A549 (cell line): ENCODE measurements around the gene NEK11.

ENCODE experiments used
- CEBPB ChIP-seq, 2 experiments: fragments of >200 bp in 1 of 2; sonication (Bioruptor Twin) in 1 of 2; formaldehyde crosslinking in 1 of 2; IDR thresholded peaks; 2 replicates each; pipeline ENCODE4 v1.6.1; 2012 to 2016
- CTCF ChIP-seq: fragments of >200 bp; sonication (Bioruptor Twin); formaldehyde crosslinking; IDR thresholded peaks from 3 replicates; pipeline ENCODE4 v1.5.1; 2016
- EP300 ChIP-seq, 2 experiments: fragments of >200 bp; sonication (Bioruptor Twin); formaldehyde crosslinking; IDR thresholded peaks; 2 replicates in 1 of 2; 3 replicates in 1 of 2; pipeline ENCODE4 v1.6.1; 2016 to 2017
- ESRRA ChIP-seq: fragments of 150-350 bp; IDR thresholded peaks from 2 replicates; pipeline ENCODE4 v1.6.1; 2014; ENCODE audit warnings: mild to moderate bottlenecking, low read length, borderline replicate concordance
- HES2 ChIP-seq: fragments of >200 bp; sonication (Bioruptor Twin); formaldehyde crosslinking; IDR thresholded peaks from 2 replicates; pipeline ENCODE4 v1.6.1; 2016
- MAZ ChIP-seq: fragments of 150-350 bp; IDR thresholded peaks from 2 replicates; pipeline ENCODE4 v1.6.1; 2014; ENCODE audit warnings: antibody characterized with exemption, low read depth, low read length, borderline replicate concordance
- NPAS2 ChIP-seq: fragments of 250-450 bp; sonication (Bioruptor Pico); IDR thresholded peaks from 2 replicates; pipeline ENCODE4 v1.8.0; 2022; ENCODE audit warnings: mild to moderate bottlenecking, moderate library complexity, borderline replicate concordance
- PBX3 ChIP-seq: IDR thresholded peaks from 2 replicates; pipeline ENCODE4 v1.6.1; 2012
- POLR2A ChIP-seq: IDR thresholded peaks from 2 replicates; pipeline ENCODE4 v1.6.1; 2012; ENCODE audit warnings: mild to moderate bottlenecking, low read length
- RAD21 ChIP-seq, 2 experiments: fragments of >200 bp in 1 of 2; sonication (Bioruptor Twin) in 1 of 2; formaldehyde crosslinking in 1 of 2; IDR thresholded peaks in 1 of 2; conservative IDR thresholded peaks in 1 of 2; 2 replicates in 1 of 2; 3 replicates in 1 of 2; pipeline ENCODE4 v1.6.1; 2012 to 2018; ENCODE audit warnings: inconsistent platforms in 1 of 2
- RCOR1 ChIP-seq: fragments of 150-350 bp; IDR thresholded peaks from 2 replicates; pipeline ENCODE4 v1.6.1; 2014; ENCODE audit warnings: antibody characterized with exemption, low read length, low read depth
- SMC3 ChIP-seq: fragments of >200 bp; sonication (Bioruptor Twin); formaldehyde crosslinking; IDR thresholded peaks from 3 replicates; pipeline ENCODE4 v1.6.1; 2018; ENCODE audit warnings: inconsistent platforms
- SREBF2 ChIP-seq: fragments of 450-650 bp; IDR thresholded peaks from 2 replicates; pipeline ENCODE4 v1.6.1; 2014; ENCODE audit warnings: mild to moderate bottlenecking, moderate library complexity
- TP53 ChIP-seq: fragments of 250-450 bp; sonication (Bioruptor Pico); IDR thresholded peaks from 2 replicates; pipeline ENCODE4 v1.5.0; 2021; ENCODE audit warnings: mild to moderate bottlenecking, moderate library complexity

GRCh38 chr3:131020122-131020693 lies 6.5 kb upstream of the NEK11 start:
- no peak for TF ChIP-seq CTCF
- no peak for TF ChIP-seq ESRRA
- TF ChIP-seq POLR2A: no peak
- TF ChIP-seq PBX3: no peak
- TF ChIP-seq SMC3: no peak
- TF ChIP-seq CEBPB (IDR thresholded peaks at IDR 0.05): no peak
- no peak for TF ChIP-seq RCOR1
- TF ChIP-seq MAZ: no peak
- TF ChIP-seq NPAS2 (CRISPR knock-in tag): no peak
- TF ChIP-seq TP53 (CRISPR knock-in tag): no peak
- no peak for TF ChIP-seq EP300 (IDR thresholded peaks at IDR 0.05)
- TF ChIP-seq HES2: no peak
- TF ChIP-seq SREBF2: no peak
- no peak for TF ChIP-seq RAD21 (conservative IDR thresholded peaks at IDR 0.05 in 1 of 2, IDR thresholded peaks at IDR 0.05 in 1 of 2)
